MM.1S (cell line): ENCODE measurements around the gene MRPL22.

Experiments used
- EZH2 ChIP-seq: fragments of 300-600 bp; sonication (generic); optimal IDR thresholded peaks from 2 replicates; pipeline ENCODE3; 2017; ENCODE audit warnings: low read depth, mild to moderate bottlenecking, antibody characterized with exemption, low read length, mixed read lengths
- EZH2phosphoT487 ChIP-seq: fragments of 300-600 bp; sonication (generic); IDR thresholded peaks from 2 replicates; pipeline ENCODE4 v1.6.1; 2018; ENCODE audit warnings: antibody characterized with exemption, low read length
- TF ChIP-seq, protein P1 (sequence below): fragments of 300-600 bp; sonication (generic); IDR thresholded peaks from 2 replicates; pipeline ENCODE4 v1.5.1; 2016; ENCODE audit warnings: antibody characterized with exemption, low read length, mixed read lengths

GRCh38 chr5:154896562-154897165 lies 44.2 kb upstream of the MRPL22 start:
- TF ChIP-seq, protein P1, sequence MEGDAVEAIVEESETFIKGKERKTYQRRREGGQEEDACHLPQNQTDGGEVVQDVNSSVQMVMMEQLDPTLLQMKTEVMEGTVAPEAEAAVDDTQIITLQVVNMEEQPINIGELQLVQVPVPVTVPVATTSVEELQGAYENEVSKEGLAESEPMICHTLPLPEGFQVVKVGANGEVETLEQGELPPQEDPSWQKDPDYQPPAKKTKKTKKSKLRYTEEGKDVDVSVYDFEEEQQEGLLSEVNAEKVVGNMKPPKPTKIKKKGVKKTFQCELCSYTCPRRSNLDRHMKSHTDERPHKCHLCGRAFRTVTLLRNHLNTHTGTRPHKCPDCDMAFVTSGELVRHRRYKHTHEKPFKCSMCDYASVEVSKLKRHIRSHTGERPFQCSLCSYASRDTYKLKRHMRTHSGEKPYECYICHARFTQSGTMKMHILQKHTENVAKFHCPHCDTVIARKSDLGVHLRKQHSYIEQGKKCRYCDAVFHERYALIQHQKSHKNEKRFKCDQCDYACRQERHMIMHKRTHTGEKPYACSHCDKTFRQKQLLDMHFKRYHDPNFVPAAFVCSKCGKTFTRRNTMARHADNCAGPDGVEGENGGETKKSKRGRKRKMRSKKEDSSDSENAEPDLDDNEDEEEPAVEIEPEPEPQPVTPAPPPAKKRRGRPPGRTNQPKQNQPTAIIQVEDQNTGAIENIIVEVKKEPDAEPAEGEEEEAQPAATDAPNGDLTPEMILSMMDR: no peak
- TF ChIP-seq EZH2 (no peak), EZH2phosphoT487 (no peak)
